ENCODE results near the gene ZNF385B. TPM values are rescaled to one million over a fixed set of nuclear protein-coding genes. Genes with fewer than 3 reads are reported as not detected.

Gene ZNF385B
- total RNA-seq, 1 experiment from 2014 or later = 9.3 TPM

DNA sequence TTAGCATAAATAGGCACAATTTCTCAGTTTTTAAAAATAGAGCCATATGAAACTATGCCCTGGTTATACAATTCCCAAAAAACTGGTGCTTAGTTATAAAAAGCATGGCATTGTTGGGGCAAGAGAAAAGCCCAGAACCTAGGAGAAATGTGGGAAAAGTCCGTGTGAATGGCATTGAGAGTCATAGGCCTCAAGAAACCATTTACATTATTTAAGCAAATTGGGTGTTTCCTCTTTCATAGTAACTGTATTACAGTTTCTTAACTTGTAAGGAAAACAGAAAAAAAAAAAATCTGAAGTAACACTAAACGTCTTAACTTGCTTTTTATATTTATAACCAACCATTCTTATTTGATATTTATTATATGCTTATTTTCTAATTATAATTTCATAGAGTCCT lies 425.8 kb downstream of the ZNF385B start:
- BruUV-seq (replicated peaks) = no TSS peak

DNA sequence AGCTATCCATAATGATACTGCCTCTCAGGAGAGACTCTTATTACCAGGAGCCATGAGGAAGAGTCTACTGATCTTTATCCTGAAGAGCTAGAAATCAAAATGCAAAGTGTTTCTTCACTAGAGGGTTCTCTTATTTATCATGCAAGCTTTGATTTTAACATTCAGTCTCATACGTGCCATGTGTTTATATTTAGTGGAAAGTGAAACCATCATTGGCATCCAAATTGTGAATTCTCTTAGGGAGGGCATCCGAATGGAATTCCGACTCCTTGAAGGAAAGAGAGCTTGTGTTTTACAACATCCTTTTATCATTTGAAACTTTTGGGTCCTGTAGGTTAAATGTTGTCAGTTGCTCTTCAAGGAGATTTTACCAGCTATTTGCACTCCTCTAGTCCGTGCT lies 426.4 kb downstream of the ZNF385B start:
- POLR2A ChIA-PET = no interaction called here
- ATAC-seq (no peak), DNase-seq (ENCODE audit: low read depth, low spot score) (no peak)
- H3K36me3 ChIP-seq (ENCODE audit: control insufficient read depth in 1 of 2, insufficient read depth in 2 of 2, low read length in 2 of 2) = no peaks in the 10 kb centered on the region
- intact Hi-C loops (cut with micrococcal nuclease) = no loop called here
- no peak overlapping the region for H3K4me2 ChIP-seq (ENCODE audit: low read length)
- no peak overlapping the region for H3K9ac ChIP-seq (ENCODE audit: low read length)
- no peaks in the 10 kb centered on the region for H3K27me3 ChIP-seq (ENCODE audit: insufficient read depth, low read length)
- H2AFZ ChIP-seq (ENCODE audit: low read depth, low read length, poor library complexity, severe bottlenecking) = no peak overlapping the region
- CTCF ChIA-PET = interaction anchor here (0.6 kb wide), 1 partner anchor 12 kb away, joined by 3 read pairs; no protein-coding TSS in a partner anchor
- H3K9me2 ChIP-seq (ENCODE audit: insufficient read depth) = no peaks in the 10 kb centered on the region
- BruUV-seq (replicated peaks) = no TSS peak
- no peaks in the 10 kb centered on the region for H3K4me1 ChIP-seq (ENCODE audit: control insufficient read depth in 1 of 2, insufficient read depth in 2 of 2, low read length in 2 of 2)
- no peak overlapping the region for H3K27ac ChIP-seq (ENCODE audit: low read depth, low read length)
- H3K79me2 ChIP-seq (ENCODE audit: insufficient read depth, low read length) = no peaks in the 10 kb centered on the region
- no peak overlapping the region for H3K4me3 ChIP-seq (replicated peaks in 1 of 2; ENCODE audit: low read depth in 1 of 2, low read length in 2 of 2)
- RAD21 ChIA-PET (ENCODE audit: low non-redundant PET in 1 of 2, low total read pairs in 2 of 2, uncharacterized antibody in 2 of 2, unreplicated experiment in 2 of 2) = no interaction called here
- no peaks in the 10 kb centered on the region for H4K20me1 ChIP-seq (ENCODE audit: insufficient read depth)
- no peaks in the 10 kb centered on the region for H3K9me3 ChIP-seq (ENCODE audit: control insufficient read depth in 1 of 2, insufficient read depth in 1 of 2, low read depth in 1 of 2, low read length in 2 of 2)
- TF ChIP-seq ZFX (IDR thresholded peaks at IDR 0.05) (no peak), EGR1 (IDR thresholded peaks at IDR 0.05; ENCODE audit: low read depth) (no peak), SRF (IDR thresholded peaks at IDR 0.05; ENCODE audit: low read depth) (no peak), RAD21 (IDR thresholded peaks at IDR 0.05; ENCODE audit: low read depth) (no peak), TCF7L2 (IDR thresholded peaks at IDR 0.05; ENCODE audit: borderline replicate concordance, extremely low read depth, insufficient read depth, insufficient read length) (no peak), CBX3 (IDR thresholded peaks at IDR 0.05; ENCODE audit: low read depth) (no peak), SIN3A (IDR thresholded peaks at IDR 0.05; ENCODE audit: low read depth) (no peak), ELF1 (IDR thresholded peaks at IDR 0.05; ENCODE audit: borderline replicate concordance, low read depth) (no peak)
- TF ChIP-seq, protein P1, sequence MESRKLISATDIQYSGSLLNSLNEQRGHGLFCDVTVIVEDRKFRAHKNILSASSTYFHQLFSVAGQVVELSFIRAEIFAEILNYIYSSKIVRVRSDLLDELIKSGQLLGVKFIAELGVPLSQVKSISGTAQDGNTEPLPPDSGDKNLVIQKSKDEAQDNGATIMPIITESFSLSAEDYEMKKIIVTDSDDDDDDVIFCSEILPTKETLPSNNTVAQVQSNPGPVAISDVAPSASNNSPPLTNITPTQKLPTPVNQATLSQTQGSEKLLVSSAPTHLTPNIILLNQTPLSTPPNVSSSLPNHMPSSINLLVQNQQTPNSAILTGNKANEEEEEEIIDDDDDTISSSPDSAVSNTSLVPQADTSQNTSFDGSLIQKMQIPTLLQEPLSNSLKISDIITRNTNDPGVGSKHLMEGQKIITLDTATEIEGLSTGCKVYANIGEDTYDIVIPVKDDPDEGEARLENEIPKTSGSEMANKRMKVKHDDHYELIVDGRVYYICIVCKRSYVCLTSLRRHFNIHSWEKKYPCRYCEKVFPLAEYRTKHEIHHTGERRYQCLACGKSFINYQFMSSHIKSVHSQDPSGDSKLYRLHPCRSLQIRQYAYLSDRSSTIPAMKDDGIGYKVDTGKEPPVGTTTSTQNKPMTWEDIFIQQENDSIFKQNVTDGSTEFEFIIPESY (IDR thresholded peaks at IDR 0.05; ENCODE audit: extremely low read depth, insufficient replicate concordance, low read length) = no peak
- TF ChIP-seq, protein P2, sequence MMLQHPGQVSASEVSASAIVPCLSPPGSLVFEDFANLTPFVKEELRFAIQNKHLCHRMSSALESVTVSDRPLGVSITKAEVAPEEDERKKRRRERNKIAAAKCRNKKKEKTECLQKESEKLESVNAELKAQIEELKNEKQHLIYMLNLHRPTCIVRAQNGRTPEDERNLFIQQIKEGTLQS (IDR thresholded peaks at IDR 0.05) = no peak

More for the DNA sequence above, 425.8 kb downstream of the ZNF385B start:
- no peaks in the 10 kb centered on the region for H4K20me1 ChIP-seq (ENCODE audit: insufficient read depth)
- H3K4me3 ChIP-seq (replicated peaks in 1 of 2; ENCODE audit: low read depth in 1 of 2, low read length in 2 of 2) = no peak overlapping the region
- H3K27ac ChIP-seq (ENCODE audit: low read depth, low read length) = no peak overlapping the region
- no peaks in the 10 kb centered on the region for H3K79me2 ChIP-seq (ENCODE audit: insufficient read depth, low read length)
- no peak overlapping the region for H3K4me2 ChIP-seq (ENCODE audit: low read length)
- ChIA-PET CTCF (no interaction called here), POLR2A (no interaction called here), RAD21 (ENCODE audit: low non-redundant PET in 1 of 2, low total read pairs in 2 of 2, uncharacterized antibody in 2 of 2, unreplicated experiment in 2 of 2) (no interaction called here)
- H3K9ac ChIP-seq (ENCODE audit: low read length) = no peak overlapping the region
- no peak for ATAC-seq
- H2AFZ ChIP-seq (ENCODE audit: low read depth, low read length, poor library complexity, severe bottlenecking) = no peak overlapping the region
- no peak for DNase-seq (ENCODE audit: low read depth, low spot score)
- H3K4me1 ChIP-seq (ENCODE audit: control insufficient read depth in 1 of 2, insufficient read depth in 2 of 2, low read length in 2 of 2) = no peaks in the 10 kb centered on the region
- no peak for TF ChIP-seq JUND (IDR thresholded peaks at IDR 0.05)
- no peak for TF ChIP-seq RAD21 (IDR thresholded peaks at IDR 0.05; ENCODE audit: low read depth)
- no peak for TF ChIP-seq POLR2AphosphoS5 (IDR thresholded peaks at IDR 0.05; ENCODE audit: low read depth, low read length)
- no peak for TF ChIP-seq FOSL1 (IDR thresholded peaks at IDR 0.05; ENCODE audit: low read depth)
- TF ChIP-seq, protein P3, sequence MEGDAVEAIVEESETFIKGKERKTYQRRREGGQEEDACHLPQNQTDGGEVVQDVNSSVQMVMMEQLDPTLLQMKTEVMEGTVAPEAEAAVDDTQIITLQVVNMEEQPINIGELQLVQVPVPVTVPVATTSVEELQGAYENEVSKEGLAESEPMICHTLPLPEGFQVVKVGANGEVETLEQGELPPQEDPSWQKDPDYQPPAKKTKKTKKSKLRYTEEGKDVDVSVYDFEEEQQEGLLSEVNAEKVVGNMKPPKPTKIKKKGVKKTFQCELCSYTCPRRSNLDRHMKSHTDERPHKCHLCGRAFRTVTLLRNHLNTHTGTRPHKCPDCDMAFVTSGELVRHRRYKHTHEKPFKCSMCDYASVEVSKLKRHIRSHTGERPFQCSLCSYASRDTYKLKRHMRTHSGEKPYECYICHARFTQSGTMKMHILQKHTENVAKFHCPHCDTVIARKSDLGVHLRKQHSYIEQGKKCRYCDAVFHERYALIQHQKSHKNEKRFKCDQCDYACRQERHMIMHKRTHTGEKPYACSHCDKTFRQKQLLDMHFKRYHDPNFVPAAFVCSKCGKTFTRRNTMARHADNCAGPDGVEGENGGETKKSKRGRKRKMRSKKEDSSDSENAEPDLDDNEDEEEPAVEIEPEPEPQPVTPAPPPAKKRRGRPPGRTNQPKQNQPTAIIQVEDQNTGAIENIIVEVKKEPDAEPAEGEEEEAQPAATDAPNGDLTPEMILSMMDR (IDR thresholded peaks at IDR 0.05 in 2 of 3, conservative IDR thresholded peaks at IDR 0.05 in 1 of 3; ENCODE audit: borderline replicate concordance in 1 of 3, insufficient read depth in 1 of 3, low read depth in 2 of 3, low read length in 2 of 3) = no peak
- no peak for TF ChIP-seq SIN3A (IDR thresholded peaks at IDR 0.05; ENCODE audit: low read depth)
- TF ChIP-seq YY1 (IDR thresholded peaks at IDR 0.05; ENCODE audit: extremely low read depth, insufficient replicate concordance, low read depth, low read length) = no peak
- TF ChIP-seq EZH2 (IDR thresholded peaks at IDR 0.05) = no peak
- TF ChIP-seq EZH2phosphoT487 (IDR thresholded peaks at IDR 0.05; ENCODE audit: borderline replicate concordance) = no peak
- TF ChIP-seq ZFX (IDR thresholded peaks at IDR 0.05) = no peak
- no peak for TF ChIP-seq CBX3 (IDR thresholded peaks at IDR 0.05; ENCODE audit: low read depth)
- TF ChIP-seq SP1 (IDR thresholded peaks at IDR 0.05; ENCODE audit: low read depth) = no peak
- H3K27me3 ChIP-seq (ENCODE audit: insufficient read depth, low read length) = no peaks in the 10 kb centered on the region
- no peaks in the 10 kb centered on the region for H3K9me3 ChIP-seq (ENCODE audit: control insufficient read depth in 1 of 2, insufficient read depth in 1 of 2, low read depth in 1 of 2, low read length in 2 of 2)
- intact Hi-C loops (cut with micrococcal nuclease) = no loop called here
- H3K36me3 ChIP-seq (ENCODE audit: control insufficient read depth in 1 of 2, insufficient read depth in 2 of 2, low read length in 2 of 2) = no peaks in the 10 kb centered on the region
- no peaks in the 10 kb centered on the region for H3K9me2 ChIP-seq (ENCODE audit: insufficient read depth)

All from HCT116 (cell line).